ENCODE results near the gene SFTPA1.
"Not testable (repeated sequence)": the region's sequence is repeated elsewhere in the genome, so short reads cannot be mapped to it uniquely, and the experiment has no call there.

SFTPA1 gene

DNA sequence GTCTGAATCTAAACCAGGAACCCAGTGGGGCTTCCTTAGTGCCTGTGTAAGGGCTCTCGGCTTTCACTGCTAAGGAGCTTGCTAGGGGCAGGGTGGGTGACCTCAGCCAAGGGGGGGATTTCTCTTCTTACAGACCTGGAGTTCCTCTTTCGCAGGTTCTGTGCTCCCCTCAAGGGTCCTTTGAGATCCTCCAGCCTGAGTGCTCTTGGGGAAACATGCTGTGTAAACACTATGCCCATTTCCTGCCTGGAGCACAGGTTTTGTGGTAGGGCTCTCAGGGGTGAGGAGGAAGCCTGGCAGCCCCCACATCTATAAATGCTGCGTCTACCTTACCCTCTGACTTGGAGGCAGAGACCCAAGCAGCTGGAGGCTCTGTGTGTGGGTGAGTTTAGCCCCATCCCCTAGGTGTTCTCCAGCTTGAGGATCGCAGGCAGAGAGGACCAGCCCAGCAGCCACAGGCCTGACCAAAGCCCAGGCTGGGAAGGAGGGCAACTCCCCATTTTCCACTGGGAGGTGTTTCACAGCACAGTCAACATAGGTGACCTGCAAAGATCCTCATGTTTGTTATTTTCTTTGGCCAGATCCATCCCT lies at the start of gene SFTPA1:
SFTPA1 (plus strand) TSS at position 339 of the 591 bp plus-strand sequence. CDS start 887 bp downstream, outside the sequence.
- no peak for TF ChIP-seq ZNF274 (IDR thresholded peaks at IDR 0.05; ENCODE audit: low read depth, low read length)
- H3K4me3 ChIP-seq (ENCODE audit: low read length): no peak within 1 kb of the TSS

DNA sequence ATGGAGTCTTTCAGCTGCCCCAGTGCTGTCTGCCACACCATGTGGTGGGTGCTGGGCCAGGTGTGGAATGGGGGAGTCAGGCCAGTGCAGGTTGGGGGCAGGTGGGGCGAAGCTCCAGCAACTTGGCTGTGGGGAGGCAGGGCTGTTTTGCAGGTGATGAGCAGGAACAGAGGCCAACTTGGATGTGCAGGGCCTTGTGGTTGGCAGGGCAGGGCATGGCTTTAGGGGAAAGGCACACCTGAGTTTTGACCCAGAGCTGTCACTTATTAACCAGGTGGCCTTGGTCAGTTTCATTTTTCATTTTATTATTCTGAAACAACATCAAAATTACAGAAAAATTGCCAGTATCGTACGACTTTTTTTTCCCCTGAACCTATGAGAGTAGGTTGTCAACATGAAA lies 49.5 kb upstream of the SFTPA1 start:
- H3K4me3 ChIP-seq (ENCODE audit: low read length): no peak overlapping the region
- no peak for TF ChIP-seq ZNF274 (IDR thresholded peaks at IDR 0.05; ENCODE audit: low read depth, low read length)

DNA sequence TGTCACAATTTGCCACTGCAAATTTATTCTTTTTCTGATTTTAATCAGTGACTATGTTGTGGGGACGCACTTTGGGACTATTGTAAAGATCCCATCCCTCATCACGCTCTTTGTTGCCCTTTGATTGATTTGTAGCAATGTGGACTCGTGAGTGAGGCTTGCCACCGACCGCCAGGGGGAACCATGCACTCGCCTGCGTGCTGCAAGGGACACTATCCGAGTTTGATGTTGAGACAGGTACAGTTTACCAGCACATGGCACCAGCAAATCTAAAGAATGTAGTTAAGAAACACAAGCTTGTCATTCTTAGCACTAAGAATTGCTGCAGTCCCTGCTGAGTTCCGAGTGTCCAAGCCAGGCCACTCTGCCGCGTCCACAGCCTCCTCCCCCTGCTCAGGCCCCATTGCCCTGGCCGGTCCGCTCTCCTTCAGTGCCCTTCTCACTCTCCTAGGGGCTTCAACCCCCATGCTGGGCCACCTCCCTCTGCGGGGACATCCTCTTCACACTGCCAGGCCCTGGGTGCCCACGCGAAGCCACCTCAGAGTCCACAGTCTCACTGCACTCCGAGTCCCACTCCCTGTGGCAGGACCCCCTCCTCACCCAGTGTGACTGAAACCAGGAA lies 48.5 kb upstream of the SFTPA1 start:
- TF ChIP-seq ZNF274 (IDR thresholded peaks at IDR 0.05; ENCODE audit: low read depth, low read length): no peak
- no peak overlapping the region for H3K4me3 ChIP-seq (ENCODE audit: low read length)

DNA sequence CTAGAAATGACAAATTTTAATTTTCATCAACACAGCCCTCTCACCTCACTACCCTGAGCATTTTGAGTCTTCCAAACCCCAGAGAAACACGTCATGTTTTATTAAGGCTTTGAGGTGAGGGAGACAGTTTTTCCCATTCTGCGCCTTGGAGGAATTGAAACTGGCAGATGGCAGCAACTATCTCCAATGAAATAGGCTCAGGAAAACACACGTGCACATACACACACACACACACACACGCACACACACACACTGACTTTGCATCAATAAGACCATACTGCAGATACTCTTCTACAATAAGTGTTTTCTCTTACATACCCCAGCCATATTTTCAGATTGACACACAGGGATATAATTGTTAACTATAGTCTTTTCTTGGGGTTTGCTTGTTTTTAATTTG lies 47.3 kb upstream of the SFTPA1 start:
- TF ChIP-seq ZNF274 (IDR thresholded peaks at IDR 0.05; ENCODE audit: low read depth, low read length): no peak
- no peak overlapping the region for H3K4me3 ChIP-seq (ENCODE audit: low read length)

DNA sequence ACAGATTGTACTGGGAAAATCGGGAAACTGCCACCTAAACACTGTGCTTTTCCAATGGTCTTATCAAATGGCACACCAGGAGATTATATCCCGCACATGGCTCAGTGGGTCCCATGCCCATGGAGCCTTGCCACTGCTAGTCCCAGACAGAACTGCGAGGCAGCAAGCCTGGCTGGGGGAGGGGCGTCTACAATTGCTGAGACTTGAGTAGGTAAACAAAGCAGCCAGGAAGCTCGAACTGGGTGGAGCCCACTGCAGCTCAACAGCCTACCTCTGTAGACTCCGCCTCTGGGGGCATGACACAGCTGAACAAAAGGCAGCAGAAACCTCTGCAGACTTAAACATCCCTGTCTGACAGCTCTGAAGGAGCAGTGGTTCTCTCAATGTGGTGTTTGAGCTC lies 40.1 kb upstream of the SFTPA1 start:
- H3K4me3 ChIP-seq (ENCODE audit: low read length): not testable (repeated sequence)

DNA sequence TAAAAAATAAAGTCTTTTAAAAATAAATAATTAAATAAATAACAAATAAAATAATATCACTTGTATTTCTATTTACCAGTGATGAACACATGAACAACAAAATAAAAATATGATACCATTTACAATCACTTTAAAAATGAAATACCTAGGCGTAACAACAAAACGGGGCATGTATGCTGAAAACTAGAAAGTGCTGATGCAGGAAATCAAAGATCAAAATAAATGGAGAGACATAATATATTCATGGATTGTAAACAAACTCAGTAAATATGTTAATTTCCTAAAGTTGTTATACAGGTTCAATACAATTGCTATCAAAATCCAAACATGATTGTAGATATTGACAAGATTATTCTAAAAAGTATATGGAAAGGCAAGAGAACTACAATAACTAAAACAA lies 31.4 kb upstream of the SFTPA1 start:
- no peak overlapping the region for H3K4me3 ChIP-seq (ENCODE audit: low read length)
- TF ChIP-seq ZNF274 (IDR thresholded peaks at IDR 0.05; ENCODE audit: low read depth, low read length): no peak

DNA sequence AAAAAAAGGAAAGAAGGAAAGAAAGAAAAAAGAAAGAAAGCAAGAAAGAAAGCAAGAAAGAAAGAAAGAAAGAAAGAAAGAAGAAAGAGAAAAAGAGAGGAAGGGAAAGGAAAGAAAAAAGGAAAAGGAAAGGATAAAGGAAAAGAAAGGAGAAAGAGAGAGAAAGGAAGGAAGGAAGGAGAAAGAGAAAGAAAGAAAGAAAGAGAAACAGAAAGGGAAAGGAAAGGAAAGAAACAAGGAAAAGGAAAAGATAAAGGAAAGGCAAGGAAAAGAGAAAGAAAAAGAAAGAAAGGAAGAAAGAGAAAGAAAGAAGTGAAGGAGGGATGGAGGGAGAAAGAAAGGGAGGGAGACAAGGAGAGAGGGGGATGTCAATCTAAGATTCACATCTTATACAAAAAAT lies 29.7 kb upstream of the SFTPA1 start:
- TF ChIP-seq ZNF274 (IDR thresholded peaks at IDR 0.05; ENCODE audit: low read depth, low read length): no peak
- H3K4me3 ChIP-seq (ENCODE audit: low read length): no peak overlapping the region

DNA sequence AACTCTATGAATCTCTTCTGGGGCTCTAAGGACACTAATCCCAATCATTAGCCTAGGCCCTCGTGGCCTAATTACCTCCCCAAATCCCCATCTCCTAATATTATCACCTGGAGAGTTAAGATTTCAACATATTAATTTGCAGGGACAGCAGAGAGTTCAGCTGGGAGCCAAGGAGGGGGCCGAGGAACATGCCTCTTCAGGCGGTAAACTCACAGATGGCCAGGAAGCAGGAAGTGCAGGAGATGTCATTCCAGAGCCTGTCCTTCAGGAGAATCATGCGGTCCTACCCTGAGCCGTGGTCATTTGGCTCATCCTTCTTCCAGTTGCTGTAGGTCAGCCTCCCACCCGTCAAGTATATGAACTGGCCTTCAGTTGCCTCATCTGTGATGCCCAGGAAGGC lies 28.6 kb upstream of the SFTPA1 start:
- no peak overlapping the region for H3K4me3 ChIP-seq (ENCODE audit: low read length)
- no peak for TF ChIP-seq ZNF274 (IDR thresholded peaks at IDR 0.05; ENCODE audit: low read depth, low read length)

DNA sequence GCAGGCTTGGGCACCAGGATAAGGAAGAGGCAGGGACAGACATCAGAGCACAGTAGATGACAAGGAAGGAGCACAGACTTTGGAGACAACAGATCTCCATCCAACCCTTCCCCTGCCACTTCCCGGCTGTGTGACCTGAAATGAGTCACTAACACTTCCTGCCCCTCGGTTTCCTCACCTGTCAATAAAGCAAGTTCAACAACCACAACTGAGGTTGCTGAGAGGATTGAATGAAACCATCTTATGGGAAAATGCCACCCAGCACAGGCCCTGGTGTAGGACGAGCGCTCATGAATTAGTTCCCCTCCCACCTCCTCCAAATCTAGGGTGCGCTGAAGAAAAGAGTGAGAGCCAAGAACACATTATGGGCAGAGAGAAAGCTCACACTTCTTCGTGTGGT lies 27.8 kb upstream of the SFTPA1 start:
- not testable (repeated sequence) for H3K4me3 ChIP-seq (ENCODE audit: low read length)

DNA sequence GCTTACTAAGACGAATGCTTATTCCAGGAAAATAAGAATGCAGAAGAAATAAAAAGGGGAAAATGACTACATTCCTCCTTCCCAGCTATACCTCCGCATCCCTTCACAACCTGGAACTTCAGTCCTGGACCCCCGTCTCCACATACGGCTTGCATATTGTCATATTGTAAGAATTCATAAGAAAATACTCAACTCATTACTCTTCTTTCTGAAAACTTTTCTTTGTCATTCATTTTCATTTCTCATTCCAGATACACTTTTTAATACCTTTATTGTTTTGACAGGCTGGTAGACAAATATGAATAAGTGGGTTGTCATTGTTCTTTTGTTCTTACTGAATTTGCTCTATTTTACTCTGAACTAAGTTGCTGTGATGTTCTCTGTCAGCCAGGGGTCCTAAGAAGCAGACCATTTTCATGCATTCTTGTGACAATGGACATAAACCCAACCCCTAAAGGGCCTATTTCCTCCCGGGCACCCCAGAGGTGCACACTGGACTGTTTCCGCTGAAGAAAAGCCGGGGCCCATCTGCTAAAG lies 27.2 kb upstream of the SFTPA1 start:
- H3K4me3 ChIP-seq (ENCODE audit: low read length): no peak overlapping the region
- TF ChIP-seq ZNF274 (IDR thresholded peaks at IDR 0.05; ENCODE audit: low read depth, low read length): no peak

DNA sequence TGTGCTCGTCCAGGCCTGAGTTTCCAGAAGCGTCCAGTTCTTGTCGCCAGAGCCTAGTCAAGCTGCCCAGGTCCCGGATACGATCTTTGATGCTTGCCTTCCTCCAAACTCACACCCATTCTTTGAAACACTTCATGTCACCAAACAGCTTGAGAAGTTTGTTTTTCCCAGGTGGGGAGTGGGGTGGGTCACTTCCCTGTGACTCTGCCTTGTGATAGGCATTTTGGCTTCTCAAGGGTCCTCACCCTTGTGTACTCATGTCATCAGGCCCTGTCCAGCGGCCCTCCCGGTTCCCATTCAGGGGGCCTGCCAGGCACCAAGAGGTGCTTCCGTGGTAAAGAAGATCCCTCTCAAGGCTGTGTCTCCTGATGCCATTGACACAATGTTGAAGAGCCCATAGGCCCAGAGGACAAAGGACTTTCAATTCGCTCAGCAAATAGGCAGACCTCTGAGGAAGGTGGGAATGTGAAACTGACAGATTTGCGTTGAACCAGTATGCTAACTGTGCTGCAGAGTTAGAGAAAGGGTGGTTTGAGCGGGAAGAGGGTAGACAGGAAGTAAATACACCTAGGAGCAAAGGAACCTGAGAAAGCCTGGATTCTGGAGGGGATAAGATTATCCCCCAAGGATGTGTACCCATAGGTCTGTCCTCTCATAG lies 24.7 kb upstream of the SFTPA1 start:
- TF ChIP-seq ZNF274 (IDR thresholded peaks at IDR 0.05; ENCODE audit: low read depth, low read length): no peak
- no peak overlapping the region for H3K4me3 ChIP-seq (ENCODE audit: low read length)

DNA sequence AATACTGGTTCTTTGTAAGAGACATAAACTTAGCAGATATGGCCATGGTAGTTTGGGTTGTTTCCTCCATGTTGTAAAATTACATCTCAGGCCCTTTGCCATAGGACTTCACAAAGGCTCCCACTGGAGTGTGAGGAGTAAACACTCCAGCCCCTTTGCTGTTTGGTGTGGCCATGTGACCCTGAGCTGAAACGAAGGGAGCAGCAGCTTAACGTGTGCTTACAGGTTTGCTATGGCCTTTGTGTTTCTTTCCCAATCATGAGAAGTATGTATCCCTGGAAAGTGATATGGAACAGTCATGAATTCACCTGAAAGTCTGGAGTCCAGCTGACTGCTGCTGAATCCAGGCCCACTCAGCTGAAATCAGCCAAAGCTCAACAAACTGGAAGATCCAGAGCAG lies 23.8 kb upstream of the SFTPA1 start:
- H3K4me3 ChIP-seq (ENCODE audit: low read length): no peak overlapping the region
- TF ChIP-seq ZNF274 (IDR thresholded peaks at IDR 0.05; ENCODE audit: low read depth, low read length): no peak

DNA sequence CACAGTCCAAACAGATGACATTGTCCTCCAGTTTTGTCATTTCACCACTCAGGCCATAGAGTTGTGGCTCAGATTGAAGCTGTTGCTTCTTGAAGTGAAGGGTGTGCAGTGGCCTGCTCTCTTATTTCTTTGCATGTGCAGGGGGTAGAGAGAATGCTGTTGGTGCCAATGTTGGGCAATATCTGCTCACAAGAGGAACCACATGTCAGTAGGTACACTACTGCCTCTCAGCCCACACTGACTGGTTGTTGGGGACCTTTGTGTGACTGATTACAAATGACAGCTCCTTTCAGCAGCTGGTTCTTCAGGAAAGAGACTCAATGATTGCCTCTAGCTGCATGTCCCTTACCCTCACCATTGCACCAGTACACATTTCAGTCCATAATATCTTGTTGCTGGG lies 21.9 kb upstream of the SFTPA1 start:
- TF ChIP-seq ZNF274 (IDR thresholded peaks at IDR 0.05; ENCODE audit: low read depth, low read length): no peak
- H3K4me3 ChIP-seq (ENCODE audit: low read length): no peak overlapping the region

DNA sequence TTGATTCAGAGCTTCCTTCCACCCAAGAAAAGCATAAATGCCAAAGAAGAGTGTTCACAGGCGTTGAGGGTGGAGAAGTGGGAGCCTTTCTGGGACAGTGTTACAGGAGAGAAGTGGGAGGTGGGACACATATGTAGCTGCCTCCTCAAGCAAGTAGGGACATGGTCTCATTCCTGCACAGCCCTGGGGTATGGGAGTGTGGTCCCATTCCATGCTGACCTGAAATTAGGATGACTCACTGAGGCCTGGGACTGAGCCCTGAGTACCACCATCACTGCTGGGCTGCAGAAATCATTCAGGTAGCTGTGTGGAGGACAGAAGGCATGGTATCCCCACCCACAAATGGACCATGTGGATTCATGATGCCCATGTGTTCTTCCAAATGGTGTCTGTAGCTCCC lies 17.4 kb upstream of the SFTPA1 start:
- no peak for TF ChIP-seq ZNF274 (IDR thresholded peaks at IDR 0.05; ENCODE audit: low read depth, low read length)
- no peak overlapping the region for H3K4me3 ChIP-seq (ENCODE audit: low read length)

DNA sequence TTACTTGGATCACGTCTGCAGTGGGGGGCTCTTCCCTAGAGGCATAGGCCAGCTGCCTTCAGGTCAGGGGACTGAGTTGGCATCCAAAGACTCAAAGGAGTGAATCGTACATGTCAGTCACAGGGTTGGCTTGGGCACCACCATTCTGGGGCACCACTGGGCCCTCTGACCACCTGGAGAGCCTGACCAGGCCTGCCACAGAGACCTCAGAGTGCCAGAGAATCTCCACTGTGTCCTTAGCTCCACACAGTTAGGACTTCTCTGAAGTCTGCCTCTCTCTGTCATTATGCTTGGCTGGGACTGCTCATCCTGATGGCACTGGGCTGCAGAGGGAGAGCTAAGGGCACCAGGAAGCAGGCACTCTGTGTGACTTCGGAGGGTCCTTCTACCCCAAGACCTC lies 16.2 kb upstream of the SFTPA1 start:
- not testable (repeated sequence) for H3K4me3 ChIP-seq (ENCODE audit: low read length)
